Measurements from ENCODE around the gene SVOPL.

- TF ChIP-seq GATA2 (IDR thresholded peaks at IDR 0.05; ENCODE audit: low read depth, low read length): no peak
- no peak for TF ChIP-seq GATA3 (IDR thresholded peaks at IDR 0.05; ENCODE audit: low read depth, low read length)
These were observed 78.3 kb downstream of the SVOPL start for GRCh38 chr7:138622841-138623240.
